ENCODE measurements around the gene RFLNA. TPM values are rescaled to one million over a fixed set of nuclear protein-coding genes. Genes with fewer than 3 reads are reported as not detected.

Gene RFLNA
- total and polyA plus RNA-seq, 8 donors: 18.2 to 294 (median 75.8) TPM

- no peak for DNase-seq
- Histone ChIP-seq H3K4me3 (no peak overlapping the region), H3K4me1 (peaks cover 17 to 40% (median 20%) of the 10 kb centered on the region in 4 donors), H3K27ac (peak overlapping the region in 2 of 5 donors; percentile 73 to 76), H3K9me3 (peaks cover 10 to 18% (median 16%) of the 10 kb centered on the region in 4 donors), H3K27me3 (no peaks in the 10 kb centered on the region), H3K36me3 (peaks cover 56 to 79% (median 77%) of the 10 kb centered on the region in 4 donors)
- 86 to 100% (median 94%) methylated on average over 1 to 23 of the region's 23 CpGs for WGBS, 5 donors
- TF ChIP-seq POLR2AphosphoS5 (IDR thresholded peaks at IDR 0.05): no peak
- no peak for TF ChIP-seq EP300 (IDR thresholded peaks at IDR 0.05)
- no peak for TF ChIP-seq POLR2A (IDR thresholded peaks at IDR 0.05)
- no peak for TF ChIP-seq CTCF (IDR thresholded peaks at IDR 0.05)
- intact Hi-C loops (cut with DNase I; ENCODE audit: low total_unique reads): no loop called here
These were observed 31.2 kb downstream of the RFLNA start for GRCh38 chr12:124326104-124326503.

- no peak for DNase-seq
- Histone ChIP-seq H3K27ac (peak overlapping the region; percentile 16 to 76 (median 53)), H3K4me3 (no peak overlapping the region), H3K27me3 (no peaks in the 10 kb centered on the region), H3K4me1 (peaks cover 17 to 33% (median 20%) of the 10 kb centered on the region in 4 donors), H3K9me3 (peaks cover 10 to 18% (median 16%) of the 10 kb centered on the region in 4 donors), H3K36me3 (peaks cover 64 to 87% (median 85%) of the 10 kb centered on the region in 4 donors)
- 74 to 85% (median 81%) methylated on average over 9 of the region's 9 CpGs; no CpG with 5 or more reads in 1 of the 5 donors for WGBS, 5 donors
- intact Hi-C loops (cut with DNase I; ENCODE audit: low total_unique reads): no loop called here
- no peak for TF ChIP-seq POLR2A (IDR thresholded peaks at IDR 0.05)
- no peak for TF ChIP-seq CTCF (IDR thresholded peaks at IDR 0.05)
- TF ChIP-seq POLR2AphosphoS5 (IDR thresholded peaks at IDR 0.05): no peak
- TF ChIP-seq EP300 (IDR thresholded peaks at IDR 0.05): no peak
These were observed 32.0 kb downstream of the RFLNA start for GRCh38 chr12:124326871-124327270.

- H3K27ac ChIP-seq: peak overlapping the region; percentile 24 to 76 (median 61)
- H3K4me1 ChIP-seq: peaks cover 17 to 29% (median 20%) of the 10 kb centered on the region in 4 donors
- intact Hi-C loops (cut with DNase I; ENCODE audit: low total_unique reads): no loop called here
- peaks cover 10 to 18% (median 16%) of the 10 kb centered on the region in 4 donors for H3K9me3 ChIP-seq
- H3K36me3 ChIP-seq: peaks cover 70 to 93% (median 91%) of the 10 kb centered on the region in 4 donors
- peak in 1 of 2 donors; percentile 64 for DNase-seq
- WGBS, 5 donors: 28 to 43% (median 41%) methylated on average over 18 of the region's 18 CpGs
- TF ChIP-seq POLR2AphosphoS5 (IDR thresholded peaks at IDR 0.05) (no peak), POLR2A (IDR thresholded peaks at IDR 0.05) (no peak), CTCF (IDR thresholded peaks at IDR 0.05) (no peak), EP300 (IDR thresholded peaks at IDR 0.05) (no peak)
- H3K27me3 ChIP-seq: no peaks in the 10 kb centered on the region
- H3K4me3 ChIP-seq: no peak overlapping the region
These were observed 32.6 kb downstream of the RFLNA start for GRCh38 chr12:124327362-124328043.

- intact Hi-C loops (cut with DNase I; ENCODE audit: low total_unique reads): no loop called here
- peak overlapping the region; percentile 24 to 76 (median 61) for H3K27ac ChIP-seq
- 27 to 56% (median 28%) methylated on average over 13 of the region's 13 CpGs for WGBS, 5 donors
- H3K36me3 ChIP-seq: peaks cover 76 to 99% (median 97%) of the 10 kb centered on the region in 4 donors
- peaks cover 17 to 29% (median 20%) of the 10 kb centered on the region in 4 donors for H3K4me1 ChIP-seq
- peak; percentile 57 to 68 for DNase-seq
- H3K4me3 ChIP-seq: no peak overlapping the region
- no peaks in the 10 kb centered on the region for H3K27me3 ChIP-seq
- TF ChIP-seq CTCF (IDR thresholded peaks at IDR 0.05): no peak
- no peak for TF ChIP-seq POLR2AphosphoS5 (IDR thresholded peaks at IDR 0.05)
- TF ChIP-seq POLR2A (IDR thresholded peaks at IDR 0.05): no peak
- TF ChIP-seq EP300 (IDR thresholded peaks at IDR 0.05): no peak
- peaks cover 10 to 18% (median 16%) of the 10 kb centered on the region in 4 donors for H3K9me3 ChIP-seq
These were observed 33.2 kb downstream of the RFLNA start for GRCh38 chr12:124328116-124328515.
